Esophagus squamous epithelium (tissue), 5 donors: Measurements from ENCODE around the gene GRIN2D. TPM values are rescaled to one million over a fixed set of nuclear protein-coding genes. Genes with fewer than 3 reads are reported as not detected.
"Not testable (repeated sequence)": the region's sequence is repeated elsewhere in the genome, so short reads cannot be mapped to it uniquely, and the experiment has no call there.

ENCODE experiments used
- DNase-seq: peaks from one replicate; lab custom pipeline; 2025; lab: John Stamatoyannopoulos, UW
- H3K27ac ChIP-seq, 4 donors: fragments of 200-600 bp; sonication (generic); one replicate each; pipeline ENCODE4 v1.5.1; 2016 to 2019; ENCODE audit warnings: mild to moderate bottlenecking in 1 of 4
- H3K27me3 ChIP-seq, 4 donors: fragments of 200-600 bp; sonication (generic); 1 replicate in 3 of 4; 2 replicates in 1 of 4; pipeline versions ENCODE4 v1.5.1 to v1.6.0; 2017 to 2021; ENCODE audit warnings: antibody characterized with exemption in 1 of 4
- H3K36me3 ChIP-seq, 3 donors: fragments of 200-600 bp; sonication (generic); one replicate each; pipeline ENCODE4 v1.5.1; 2016 to 2019
- H3K4me1 ChIP-seq, 3 donors: fragments of 200-600 bp; sonication (generic); one replicate each; pipeline ENCODE4 v1.5.1; 2017 to 2019
- H3K4me3 ChIP-seq, 4 donors: fragments of 200-600 bp; sonication (generic); 1 replicate in 3 of 4; 2 replicates in 1 of 4; pipeline ENCODE4 v1.5.1; 2016 to 2019; ENCODE audit warnings: mild to moderate bottlenecking in 2 of 4, moderate library complexity in 1 of 4
- H3K9me3 ChIP-seq, 3 donors: fragments of 200-600 bp; sonication (generic); one replicate each; pipeline ENCODE4 v1.5.1; 2016 to 2019
- CTCF ChIP-seq, 6 experiments: fragments of 450-650 bp in 4 of 6; fragments of 200-600 bp in 2 of 6; sonication (generic) in 2 of 6; IDR thresholded peaks; one replicate each; pipeline ENCODE4 v1.5.1; 2016 to 2019; ENCODE audit warnings: antibody characterized with exemption in 6 of 6, mild to moderate bottlenecking in 4 of 6, moderate library complexity in 4 of 6
- POLR2A ChIP-seq, 4 donors: fragments of 450-650 bp; IDR thresholded peaks; one replicate each; pipeline ENCODE4 v1.6.1; 2017; ENCODE audit warnings: antibody characterized with exemption in 4 of 4, mild to moderate bottlenecking in 4 of 4, moderate library complexity in 3 of 4
- whole genome bisulfite sequencing, 2 donors: methylation state at CpG; one replicate each; pipeline ENCODE4 v1.1.5; 2018; 5-methylcytosine and 5-hydroxymethylcytosine counted together
- intact Hi-C: fragments of 100-400 bp; cut with DNase I; formaldehyde crosslinking; loops from one replicate; pipeline ENCODE4 v1.15.0; 2022
- total RNA-seq, 4 donors: library from RNA; depleted of rRNA; stranded (reverse); fragments of >200 nt; gene quantifications; one replicate each; pipeline ENCODE4 v1.1.0, GENCODE V29; 2016
- donor health status: DM: yes; HTN: yes; CAD: no.

Gene GRIN2D
- total RNA-seq, 4 donors from 2014 or later: 0.09 to 0.47 (median 0.15) TPM

DNA sequence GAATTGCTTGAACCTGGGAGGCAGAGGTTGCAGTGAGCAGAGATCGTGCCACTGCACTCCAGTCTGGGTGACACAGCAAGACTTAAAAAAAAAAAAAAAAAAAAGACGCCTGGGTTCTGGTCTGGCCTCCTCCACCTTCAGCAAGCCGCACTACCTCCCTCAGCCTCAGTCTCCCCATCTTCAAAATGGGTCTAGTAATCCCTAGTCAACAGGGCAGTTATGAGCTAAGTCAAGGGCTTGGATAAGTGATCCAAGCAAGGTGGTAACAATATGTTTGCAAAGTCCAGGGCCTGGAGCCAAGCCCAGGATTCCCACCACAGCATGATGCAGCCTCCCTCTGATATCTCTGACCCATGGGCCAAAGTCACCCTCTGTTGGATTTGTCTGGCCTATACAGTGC is 6.5 kb upstream of the GRIN2D start:
- H3K4me3 ChIP-seq: no peak overlapping the region
- peaks cover 4 to 25% (median 9%) of the 10 kb centered on the region in 3 donors for H3K4me1 ChIP-seq
- H3K9me3 ChIP-seq: no peaks in the 10 kb centered on the region
- peaks cover 35 to 77% (median 37%) of the 10 kb centered on the region in 3 donors for H3K36me3 ChIP-seq
- WGBS, 2 donors: 88 to 92% methylated on average over 3 of the region's 3 CpGs
- intact Hi-C loops: no loop called here
- no peak for DNase-seq
- H3K27me3 ChIP-seq: no peaks in the 10 kb centered on the region
- no peak overlapping the region for H3K27ac ChIP-seq
- TF ChIP-seq CTCF (IDR thresholded peaks at IDR 0.05) (no peak), POLR2A (IDR thresholded peaks at IDR 0.05) (no peak)

- H3K27me3 ChIP-seq: peaks cover 0 to 35% (median 15%) of the 10 kb centered on the region in 4 donors
- H3K27ac ChIP-seq: peak overlapping the region; percentile 89 to 95 (median 92)
- intact Hi-C loops: no loop called here
- H3K9me3 ChIP-seq: no peaks in the 10 kb centered on the region
- peak overlapping the region; percentile 76 to 94 (median 92) for H3K4me3 ChIP-seq
- TF ChIP-seq CTCF (IDR thresholded peaks at IDR 0.05) (peak; percentile 61 to 81 (median 74)), POLR2A (IDR thresholded peaks at IDR 0.05) (no peak)
- peaks cover 17 to 49% (median 25%) of the 10 kb centered on the region in 3 donors for H3K4me1 ChIP-seq
- DNase-seq: no peak
- WGBS, 2 donors: 0% methylated on average over 9 to 17 of the region's 24 CpGs
- peaks cover 10 to 42% (median 20%) of the 10 kb centered on the region in 3 donors for H3K36me3 ChIP-seq
These were observed 3.0 kb upstream of the GRIN2D start for GRCh38 chr19:48390188-48391099.

DNA sequence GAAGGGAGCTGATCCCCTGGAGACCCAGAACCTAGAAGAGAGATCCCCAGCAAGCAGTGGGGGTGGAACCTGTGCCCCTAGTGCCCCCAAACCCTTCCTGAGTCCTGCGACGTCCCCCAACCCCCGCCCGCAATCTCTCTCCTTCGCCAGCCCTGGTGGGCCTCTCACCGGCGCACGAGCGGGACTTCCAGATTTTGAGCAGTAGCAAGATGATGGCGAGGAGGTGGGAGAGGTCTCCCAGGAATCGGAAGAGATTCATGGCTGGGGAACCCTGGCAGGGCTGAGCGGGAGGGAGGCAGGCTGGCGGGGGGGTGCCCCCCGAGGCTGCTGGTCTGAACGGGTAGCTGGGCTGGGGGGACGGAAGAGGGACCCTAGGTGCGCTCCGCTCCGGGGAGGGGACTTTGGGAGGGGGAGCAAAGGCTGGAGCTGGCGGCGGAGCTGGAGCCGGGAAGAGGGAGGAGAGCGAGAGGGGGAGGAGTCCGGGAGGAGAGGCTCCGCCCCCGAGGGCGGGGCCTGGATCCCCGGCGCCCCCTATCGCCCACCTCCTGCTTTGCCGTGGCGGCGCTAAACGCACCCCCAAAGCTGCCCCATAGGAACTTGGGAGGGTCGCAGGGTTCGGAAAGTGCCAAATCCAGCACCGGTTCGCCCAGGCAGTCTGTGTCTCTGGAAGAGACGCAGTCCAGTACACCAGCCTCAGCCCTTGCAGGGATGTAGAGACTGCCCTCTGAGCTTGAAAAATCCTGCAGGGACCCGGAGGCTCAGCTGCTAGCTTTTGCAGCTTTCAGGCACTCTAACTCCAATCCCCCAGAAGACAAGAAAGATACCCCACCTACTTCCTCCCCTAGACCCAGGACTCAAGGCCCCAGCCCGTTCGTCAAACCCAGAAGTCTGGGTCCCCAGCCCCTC is 2.1 kb upstream of the GRIN2D start, which contains the start of gene KDELR1:
Gene KDELR1 (minus strand): TSS at position 452 of the 906 bp plus-strand sequence. CDS start 193 bp downstream, at position 259.
- Histone ChIP-seq H3K27ac (peak within 1 kb of the TSS; percentile 89 to 95 (median 92)), H3K36me3 (peaks cover 8 to 33% (median 18%) of the 10 kb centered on the region in 3 donors), H3K4me3 (peak within 1 kb of the TSS; percentile 76 to 94 (median 92)), H3K9me3 (no peaks in the 10 kb centered on the region), H3K27me3 (peaks cover 6 to 44% (median 24%) of the 10 kb centered on the region in 4 donors), H3K4me1 (peaks cover 17 to 51% (median 25%) of the 10 kb centered on the region in 3 donors)
- intact Hi-C loops: no loop called here
- WGBS, 2 donors: 0 to 9% methylated on average over 12 to 18 of the region's 42 CpGs
- TF ChIP-seq POLR2A (IDR thresholded peaks at IDR 0.05): peak in 1 of 4 donors; percentile 73
- peak; percentile 73 to 83 (median 76) for TF ChIP-seq CTCF (IDR thresholded peaks at IDR 0.05)
- no peak for DNase-seq

GRCh38 chr19:48392006-48392344 is 1.5 kb upstream of the GRIN2D start:
- H3K4me3 ChIP-seq, H3K27ac ChIP-seq, H3K9me3 ChIP-seq, intact Hi-C loops, DNase-seq: not testable (repeated sequence)
- Histone ChIP-seq H3K4me1 (peaks cover 17 to 54% (median 25%) of the 10 kb centered on the region in 3 donors), H3K27me3 (peaks cover 9 to 50% (median 29%) of the 10 kb centered on the region in 4 donors), H3K36me3 (peaks cover 4 to 27% (median 12%) of the 10 kb centered on the region in 3 donors)
- WGBS, 2 donors: no CpG with 5 or more reads among the region's 1 CpG

- H3K4me3 ChIP-seq: no peak overlapping the region
- H3K4me1 ChIP-seq: peaks cover 24 to 65% (median 27%) of the 10 kb centered on the region in 3 donors
- H3K27ac ChIP-seq: no peak overlapping the region
- H3K9me3 ChIP-seq: no peaks in the 10 kb centered on the region
- H3K36me3 ChIP-seq: peaks cover 0 to 17% (median 3%) of the 10 kb centered on the region in 3 donors
- H3K27me3 ChIP-seq: peaks cover 9 to 60% (median 30%) of the 10 kb centered on the region in 4 donors
- intact Hi-C loops: no loop called here
- TF ChIP-seq CTCF (IDR thresholded peaks at IDR 0.05): no peak
- no peak for TF ChIP-seq POLR2A (IDR thresholded peaks at IDR 0.05)
- DNase-seq: no peak
- WGBS, 2 donors: 72 to 75% methylated on average over 2 to 11 of the region's 15 CpGs
These were observed 459 bp upstream of the GRIN2D start for GRCh38 chr19:48392860-48393558.
